CD8-positive, alpha-beta memory T cell (primary cell): ENCODE measurements around the gene MAML1. TPM values are rescaled to one million over a fixed set of nuclear protein-coding genes. Genes with fewer than 3 reads are reported as not detected.

Source experiments
- CTCF ChIA-PET: fragments of 350-600 bp; sonication (Branson Sonifier 250); formaldehyde crosslinking; loops from one replicate; lab custom pipeline; 2021; ENCODE audit warnings: antibody characterized with exemption; lab: Charles Lee
- POLR2A ChIA-PET: fragments of 350-600 bp; sonication (Branson Sonifier 250); formaldehyde crosslinking; loops from one replicate; lab custom pipeline; 2021; ENCODE audit warnings: antibody characterized with exemption; lab: Charles Lee
- DNase-seq, 5 donors: peaks; one replicate each; pipeline versions ENCODE4 v3.0.0 to v3.0.0-alpha.2; 2020 to 2022; ENCODE audit warnings: mixed read lengths in 1 of 5
- H3K27ac ChIP-seq: one replicate; pipeline ENCODE4 v1.7.0; 2013; ENCODE audit warnings: low read depth, mild to moderate bottlenecking, low read length, moderate library complexity
- H3K27me3 ChIP-seq: 2 replicates; pipeline ENCODE4 v1.7.0; 2013; ENCODE audit warnings: low read length, mild to moderate bottlenecking; ENCODE audit not compliant: insufficient read depth, poor library complexity, severe bottlenecking
- H3K36me3 ChIP-seq: 2 replicates; pipeline ENCODE4 v1.7.0; 2013; ENCODE audit warnings: mild to moderate bottlenecking, low read length, moderate library complexity; ENCODE audit not compliant: insufficient read depth
- H3K4me1 ChIP-seq: 2 replicates; pipeline ENCODE4 v1.7.0; 2013; ENCODE audit warnings: mild to moderate bottlenecking, low read length, moderate library complexity; ENCODE audit not compliant: insufficient read depth
- H3K4me3 ChIP-seq: 2 replicates; pipeline ENCODE4 v1.7.0; 2013; ENCODE audit warnings: mild to moderate bottlenecking, low read length
- H3K9me3 ChIP-seq: 2 replicates; pipeline ENCODE4 v1.7.0; 2013; ENCODE audit warnings: mild to moderate bottlenecking, low read length
- H3K27ac Mint-ChIP-seq, 8 donors: one replicate each; pipeline ENCODE4 v1.8.0; 2020 to 2021; ENCODE audit warnings: mixed read lengths in 8 of 8, mild to moderate bottlenecking in 6 of 8, inconsistent platforms in 3 of 8, moderate library complexity in 3 of 8
- H3K27me3 Mint-ChIP-seq, 2 donors: one replicate each; pipeline ENCODE4 v1.8.0; 2020 to 2021; ENCODE audit warnings: mixed read lengths in 2 of 2, mild to moderate bottlenecking in 1 of 2, moderate library complexity in 1 of 2
- H3K36me3 Mint-ChIP-seq, 3 donors: one replicate each; pipeline ENCODE4 v1.8.0; 2020 to 2021; ENCODE audit warnings: mixed read lengths in 3 of 3, inconsistent platforms in 1 of 3, mild to moderate bottlenecking in 1 of 3
- H3K4me1 Mint-ChIP-seq, 3 donors: one replicate each; pipeline ENCODE4 v1.8.0; 2020 to 2021; ENCODE audit warnings: mixed read lengths in 3 of 3, inconsistent platforms in 1 of 3, mild to moderate bottlenecking in 1 of 3
- H3K4me3 Mint-ChIP-seq, 7 donors: one replicate each; pipeline ENCODE4 v1.8.0; 2020 to 2021; ENCODE audit warnings: mixed read lengths in 7 of 7, mild to moderate bottlenecking in 6 of 7, moderate library complexity in 4 of 7, inconsistent platforms in 2 of 7
- H3K9me3 Mint-ChIP-seq, 5 donors: one replicate each; pipeline ENCODE4 v1.8.0; 2020 to 2022; ENCODE audit warnings: mixed read lengths in 5 of 5, mild to moderate bottlenecking in 3 of 5, moderate library complexity in 2 of 5, inconsistent platforms in 1 of 5
- polyA plus RNA-seq: library from polyadenylated mRNA; unstranded; fragments of 300-500 nt; fragmentation: Illumina TruSeq; gene quantifications from one replicate; pipeline ENCODE4 v1.2.3, GENCODE V29; 2021
- total RNA-seq, 2 experiments: library from RNA; stranded (reverse); gene quantifications; one replicate each; pipeline ENCODE4 v1.2.3, GENCODE V29; 2021

MAML1 gene
- total and polyA plus RNA-seq, 3 experiments from 2014 or later = 9.1 to 30.9 (median 30.4) TPM

DNA sequence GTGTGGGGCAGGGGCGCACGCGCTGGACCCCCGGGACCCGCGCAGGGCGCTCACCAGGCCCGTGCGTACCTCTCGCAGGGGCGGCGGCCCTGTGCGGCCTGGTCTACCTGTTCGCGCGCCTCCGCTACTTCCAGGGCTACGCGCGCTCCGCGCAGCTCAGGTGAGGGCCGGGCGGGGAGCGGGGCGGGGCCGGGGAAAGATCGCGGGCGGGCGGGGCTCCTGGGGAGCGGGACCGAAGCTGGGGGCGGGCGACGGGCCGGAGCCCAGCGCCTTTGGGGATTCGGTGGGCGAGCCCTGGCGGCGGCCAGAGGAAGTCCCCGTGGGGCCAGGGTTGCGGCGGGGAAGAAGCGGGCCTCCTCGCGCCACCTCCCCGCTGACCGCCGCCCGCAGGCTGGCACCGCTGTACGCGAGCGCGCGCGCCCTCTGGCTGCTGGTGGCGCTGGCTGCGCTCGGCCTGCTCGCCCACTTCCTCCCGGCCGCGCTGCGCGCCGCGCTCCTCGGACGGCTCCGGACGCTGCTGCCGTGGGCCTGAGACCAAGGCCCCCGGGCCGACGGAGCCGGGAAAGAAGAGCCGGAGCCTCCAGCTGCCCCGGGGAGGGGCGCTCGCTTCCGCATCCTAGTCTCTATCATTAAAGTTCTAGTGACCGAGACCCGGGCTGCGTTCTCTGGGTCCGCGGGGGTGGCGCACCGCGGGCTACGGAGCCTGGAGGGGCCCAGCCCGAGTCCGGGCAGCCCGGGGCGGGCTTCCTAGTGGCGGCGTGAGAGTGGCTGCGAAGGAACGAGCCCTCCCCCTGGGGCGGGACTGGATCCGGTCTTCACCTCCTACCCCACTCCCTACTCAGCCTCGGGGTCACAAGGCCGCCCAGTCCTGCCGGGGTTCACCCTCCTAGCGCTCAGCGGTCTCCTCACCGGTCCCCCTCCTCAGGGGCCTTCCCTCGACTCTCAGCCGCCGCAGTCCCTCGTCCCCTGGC is 63.5 kb downstream of the MAML1 start:
- Mint-ChIP-seq H3K27me3 (no peaks in the 10 kb centered on the region), H3K4me3 (peak overlapping the region; percentile 50 to 82 (median 67)), H3K4me1 (peaks cover 27 to 39% (median 28%) of the 10 kb centered on the region in 3 donors), H3K9me3 (no peaks in the 10 kb centered on the region), H3K36me3 (peaks cover 0 to 32% (median 3%) of the 10 kb centered on the region in 3 donors), H3K27ac (peak overlapping the region in 6 of 8 donors; percentile 50 to 96 (median 67))
- no peaks in the 10 kb centered on the region for H3K9me3 ChIP-seq
- peaks cover 9% of the 10 kb centered on the region for H3K36me3 ChIP-seq
- ChIA-PET CTCF (interaction anchor here (1.0 to 5.9 kb wide), 15 partner anchors 9 to 118 kb away, joined by 3 to 61 read pairs (median 4); partner anchors contain the start of gene MAML1), POLR2A (interaction anchor here (0.8 to 1.9 kb wide), 6 partner anchors 10 to 173 kb away, joined by 3 to 8 read pairs (median 4); partner anchors contain the start of genes HNRNPH1 and MGAT4B)
- peak overlapping the region; percentile 47 for H3K4me3 ChIP-seq
- no peaks in the 10 kb centered on the region for H3K27me3 ChIP-seq
- H3K4me1 ChIP-seq = peaks cover 28% of the 10 kb centered on the region
- peak; percentile 56 to 73 (median 63) for DNase-seq
- H3K27ac ChIP-seq = no peak overlapping the region

DNA sequence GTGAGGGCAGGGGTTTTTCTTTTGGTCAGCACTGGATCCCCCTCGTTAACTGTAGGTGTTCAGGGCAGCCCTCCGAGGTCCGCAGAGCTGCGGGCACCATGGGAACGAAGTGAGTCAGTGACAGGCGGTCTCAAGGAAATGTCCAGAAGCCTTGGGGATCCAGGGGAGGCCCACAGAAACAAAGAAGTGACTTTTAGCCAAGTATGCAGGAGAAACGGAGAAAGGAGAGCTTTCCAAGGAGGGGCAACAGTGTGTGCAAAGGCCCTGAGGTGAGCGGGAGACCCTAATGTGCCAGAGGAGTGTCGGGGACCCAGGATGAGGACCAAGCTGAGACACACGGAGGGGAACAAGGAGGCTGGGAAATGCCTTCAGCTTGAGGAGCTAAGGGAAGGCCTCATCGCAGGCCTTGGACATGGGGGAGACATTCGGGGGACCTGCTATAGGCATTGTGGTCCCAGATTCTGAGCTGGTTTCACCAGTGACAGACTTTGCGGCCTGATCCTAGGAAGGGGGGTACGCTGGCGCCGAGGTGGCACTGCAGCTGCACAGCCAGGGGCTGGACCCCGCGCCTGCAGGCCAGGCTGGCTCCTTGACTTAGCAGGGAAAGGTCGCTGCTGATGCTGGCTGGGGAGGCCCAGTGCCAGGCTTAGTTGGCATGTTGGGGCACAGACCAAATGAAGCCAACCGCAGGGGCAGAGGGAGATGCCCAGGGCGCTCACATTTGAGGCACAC is 64.4 kb downstream of the MAML1 start:
- H3K4me1 ChIP-seq = peaks cover 30% of the 10 kb centered on the region
- peak overlapping the region in 6 of 8 donors; percentile 27 to 96 (median 67) for H3K27ac Mint-ChIP-seq
- no peaks in the 10 kb centered on the region for H3K9me3 Mint-ChIP-seq
- DNase-seq = no peak
- no peaks in the 10 kb centered on the region for H3K9me3 ChIP-seq
- peak overlapping the region; percentile 50 to 82 (median 67) for H3K4me3 Mint-ChIP-seq
- H3K4me3 ChIP-seq = no peak overlapping the region
- peaks cover 3 to 37% (median 5%) of the 10 kb centered on the region in 3 donors for H3K36me3 Mint-ChIP-seq
- CTCF ChIA-PET = interaction anchor here (0.6 to 5.9 kb wide), 16 partner anchors 9 to 127 kb away, joined by 3 to 61 read pairs (median 4); partner anchors contain the start of gene MAML1
- H3K27me3 Mint-ChIP-seq = no peaks in the 10 kb centered on the region
- no peaks in the 10 kb centered on the region for H3K27me3 ChIP-seq
- H3K36me3 ChIP-seq = peaks cover 9% of the 10 kb centered on the region
- H3K27ac ChIP-seq = no peak overlapping the region
- H3K4me1 Mint-ChIP-seq = peaks cover 30 to 44% (median 33%) of the 10 kb centered on the region in 3 donors
- POLR2A ChIA-PET = interaction anchor here (0.9 to 1.2 kb wide), 3 partner anchors 9 to 25 kb away, joined by 3 to 8 read pairs (median 5); no protein-coding TSS in a partner anchor

DNA sequence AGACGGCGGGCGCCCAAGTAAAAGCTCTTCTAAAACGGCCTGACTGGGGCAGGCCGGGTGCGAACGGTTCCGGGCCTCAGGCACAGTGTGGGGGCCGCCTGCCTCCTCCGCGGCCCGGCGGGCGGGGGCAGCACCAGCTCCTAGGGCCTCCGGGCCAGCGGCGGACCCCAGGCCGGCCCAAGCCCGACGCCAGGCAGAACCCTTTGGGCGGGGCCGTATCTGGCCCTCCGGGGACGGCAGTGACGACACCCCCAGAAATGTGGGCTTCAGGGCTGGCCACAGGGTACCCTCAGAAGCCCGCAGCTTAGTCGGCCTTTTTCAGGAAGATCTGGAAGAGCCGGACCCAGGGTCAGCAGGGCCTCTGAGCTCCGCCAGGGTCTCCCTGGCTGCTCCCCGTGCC is 65.1 kb downstream of the MAML1 start:
- CTCF ChIA-PET = interaction anchor here (0.6 to 5.9 kb wide), 8 partner anchors 8 to 128 kb away, joined by 3 to 61 read pairs (median 3); no protein-coding TSS in a partner anchor
- Mint-ChIP-seq H3K27me3 (no peaks in the 10 kb centered on the region), H3K27ac (peak overlapping the region in 1 of 8 donors; percentile 79), H3K9me3 (no peaks in the 10 kb centered on the region), H3K4me1 (peaks cover 29 to 41% (median 36%) of the 10 kb centered on the region in 3 donors), H3K36me3 (peaks cover 3 to 37% (median 5%) of the 10 kb centered on the region in 3 donors), H3K4me3 (peak overlapping the region in 3 of 7 donors; percentile 10 to 81 (median 67))
- Histone ChIP-seq H3K9me3 (no peaks in the 10 kb centered on the region), H3K4me3 (no peak overlapping the region), H3K4me1 (peaks cover 35% of the 10 kb centered on the region), H3K27me3 (no peaks in the 10 kb centered on the region), H3K27ac (no peak overlapping the region), H3K36me3 (peaks cover 9% of the 10 kb centered on the region)
- POLR2A ChIA-PET = interaction anchor here (1.2 kb wide), 2 partner anchors 8 to 17 kb away, joined by 3 to 5 read pairs; no protein-coding TSS in a partner anchor
- no peak for DNase-seq

DNA sequence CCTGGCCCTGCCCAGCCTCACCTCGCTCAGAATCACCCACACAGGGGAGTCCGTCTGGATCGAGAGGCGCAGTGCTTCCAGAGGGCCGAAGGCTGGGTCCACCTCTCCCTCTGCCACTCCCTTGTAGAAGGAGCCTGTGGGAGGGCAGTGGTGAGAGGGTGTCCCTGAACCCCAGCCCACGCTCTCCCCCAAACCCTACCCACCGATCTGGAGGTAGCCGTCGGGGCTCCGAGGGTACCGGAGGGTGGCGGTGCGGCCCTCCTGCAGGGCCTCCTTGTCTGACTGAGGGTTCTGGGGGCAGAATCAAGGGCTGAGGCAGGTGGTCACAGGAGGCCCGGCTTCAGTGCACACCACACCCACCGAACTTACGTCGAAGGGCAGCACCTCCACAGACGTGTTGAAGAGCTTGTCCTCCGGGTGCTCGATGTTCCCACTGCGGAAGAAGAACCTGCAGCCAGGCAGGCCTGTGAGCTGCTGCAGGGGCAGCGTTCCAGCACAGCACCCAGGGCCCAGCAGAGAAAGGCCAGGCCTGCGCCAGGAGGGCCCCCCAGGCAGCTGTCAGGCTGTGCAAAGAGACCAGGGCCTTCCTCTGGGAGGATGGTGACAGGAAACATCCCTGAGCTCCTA is 65.6 kb downstream of the MAML1 start:
- POLR2A ChIA-PET = interaction anchor here (1.2 kb wide), 1 partner anchor 16 kb away, joined by 3 read pairs; no protein-coding TSS in a partner anchor
- Mint-ChIP-seq H3K4me1 (peaks cover 28 to 40% (median 34%) of the 10 kb centered on the region in 3 donors), H3K36me3 (peaks cover 3 to 37% (median 5%) of the 10 kb centered on the region in 3 donors), H3K9me3 (no peaks in the 10 kb centered on the region), H3K4me3 (no peak overlapping the region), H3K27me3 (no peaks in the 10 kb centered on the region), H3K27ac (no peak overlapping the region)
- CTCF ChIA-PET = interaction anchor here (1.3 to 5.9 kb wide), 3 partner anchors 33 to 128 kb away, joined by 3 to 61 read pairs (median 4); no protein-coding TSS in a partner anchor
- H3K36me3 ChIP-seq = peaks cover 9% of the 10 kb centered on the region
- DNase-seq = no peak
- H3K27ac ChIP-seq = no peak overlapping the region
- no peaks in the 10 kb centered on the region for H3K27me3 ChIP-seq
- H3K9me3 ChIP-seq = no peaks in the 10 kb centered on the region
- H3K4me3 ChIP-seq = no peak overlapping the region
- H3K4me1 ChIP-seq = peaks cover 39% of the 10 kb centered on the region

DNA sequence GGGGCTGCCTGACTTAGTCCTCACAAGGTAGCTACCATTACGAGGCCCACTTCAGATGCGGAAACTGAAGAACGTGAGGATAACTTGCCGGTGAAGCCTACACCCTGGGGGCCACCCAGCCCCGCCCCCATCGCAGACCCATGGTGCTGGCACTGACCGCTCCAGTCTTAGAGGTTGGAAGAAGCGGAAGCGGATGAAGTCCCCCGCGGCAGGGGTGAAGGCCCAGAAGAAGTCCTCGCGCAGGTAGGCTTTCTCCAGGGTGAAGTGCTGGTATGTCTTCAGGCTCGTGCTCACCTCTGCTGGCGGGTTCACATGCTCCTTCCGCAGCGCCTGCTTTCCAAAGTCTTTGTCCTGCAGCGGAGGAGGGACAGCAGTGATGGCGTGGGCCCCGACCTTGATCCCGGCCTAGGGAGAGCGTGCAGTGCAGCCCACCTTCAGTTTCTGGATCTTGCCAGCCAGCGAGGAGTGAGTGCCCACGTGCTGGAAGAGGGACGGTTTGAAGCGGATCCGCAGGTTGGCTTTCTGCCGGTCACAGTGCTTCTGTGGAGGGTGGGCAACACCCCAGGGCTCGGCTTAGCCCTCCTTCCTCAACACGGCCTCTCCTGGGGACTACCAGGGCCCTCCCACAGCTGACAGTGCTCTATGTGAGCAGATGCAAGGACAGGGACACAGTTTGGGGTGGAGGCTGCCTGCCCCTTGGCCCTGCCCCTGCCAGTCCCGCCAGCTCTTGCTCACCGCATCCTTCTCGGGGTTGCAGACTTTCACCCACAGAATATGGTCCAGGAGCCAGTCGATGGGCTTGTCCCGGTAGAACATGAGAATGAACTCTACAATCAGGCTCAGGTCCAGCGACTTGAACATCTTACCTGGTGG is 66.4 kb downstream of the MAML1 start:
- POLR2A ChIA-PET = no interaction called here
- H3K27me3 Mint-ChIP-seq = no peaks in the 10 kb centered on the region
- CTCF ChIA-PET = interaction anchor here (5.9 kb wide), 1 partner anchor 34 kb away, joined by 61 read pairs; no protein-coding TSS in a partner anchor
- Histone ChIP-seq H3K4me3 (no peak overlapping the region), H3K36me3 (peaks cover 9% of the 10 kb centered on the region), H3K27ac (no peak overlapping the region), H3K4me1 (peaks cover 38% of the 10 kb centered on the region), H3K9me3 (no peaks in the 10 kb centered on the region), H3K27me3 (no peaks in the 10 kb centered on the region)
- DNase-seq = peak in 1 of 5 donors; percentile 47
- peak overlapping the region in 2 of 7 donors; percentile 19 to 57 for H3K4me3 Mint-ChIP-seq
- H3K9me3 Mint-ChIP-seq = no peaks in the 10 kb centered on the region
- H3K27ac Mint-ChIP-seq = peak overlapping the region in 1 of 8 donors; percentile 29
- H3K36me3 Mint-ChIP-seq = peaks cover 3 to 37% (median 5%) of the 10 kb centered on the region in 3 donors
- H3K4me1 Mint-ChIP-seq = peaks cover 27 to 39% (median 31%) of the 10 kb centered on the region in 3 donors

DNA sequence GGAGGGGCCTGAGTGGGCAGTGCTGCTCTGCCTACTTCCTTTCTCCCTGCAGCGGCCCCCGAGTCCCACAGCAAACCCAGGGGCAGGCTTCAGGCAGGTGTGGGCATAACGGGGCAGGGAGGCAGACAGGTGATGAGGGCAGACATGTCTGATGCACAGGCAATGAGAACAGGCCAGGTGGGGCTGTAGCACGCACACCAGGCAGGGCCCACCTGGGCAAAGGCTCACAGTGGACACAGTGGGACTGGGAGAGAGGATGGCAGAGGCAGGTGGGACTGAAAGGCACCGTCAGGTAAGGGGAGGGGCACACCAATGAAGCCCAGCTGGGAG is 67.0 kb downstream of the MAML1 start:
- Mint-ChIP-seq H3K9me3 (no peaks in the 10 kb centered on the region), H3K36me3 (peaks cover 3 to 37% (median 5%) of the 10 kb centered on the region in 3 donors), H3K27ac (peak overlapping the region in 1 of 8 donors; percentile 29), H3K27me3 (no peaks in the 10 kb centered on the region), H3K4me3 (peak overlapping the region in 1 of 7 donors; percentile 57), H3K4me1 (peaks cover 26 to 39% (median 31%) of the 10 kb centered on the region in 3 donors)
- Histone ChIP-seq H3K36me3 (peaks cover 9% of the 10 kb centered on the region), H3K4me1 (peaks cover 38% of the 10 kb centered on the region), H3K9me3 (no peaks in the 10 kb centered on the region), H3K27me3 (no peaks in the 10 kb centered on the region), H3K4me3 (no peak overlapping the region), H3K27ac (no peak overlapping the region)
- ChIA-PET CTCF (no interaction called here), POLR2A (no interaction called here)
- DNase-seq = no peak
